Lower leg skin (tissue), 4 donors: ENCODE data around the gene KDM3B. TPM values are rescaled to one million over a fixed set of nuclear protein-coding genes. Genes with fewer than 3 reads are reported as not detected.

ENCODE experiments used
- DNase-seq, 2 donors: peaks; one replicate each; pipeline ENCODE4 v3.0.0-alpha.2; 2019; ENCODE audit warnings: low spot score in 2 of 2
- H3K4me3 ChIP-seq: fragments of 200-600 bp; sonication (generic); 2 replicates; pipeline ENCODE4 v1.5.1; 2017; ENCODE audit warnings: mild to moderate bottlenecking, low read depth; ENCODE audit not compliant: poor library complexity, severe bottlenecking
- CTCF ChIP-seq, 3 donors: fragments of 450-650 bp; IDR thresholded peaks; one replicate each; pipeline ENCODE4 v1.5.1; 2016; ENCODE audit warnings: antibody characterized with exemption in 3 of 3, mild to moderate bottlenecking in 3 of 3, moderate library complexity in 2 of 3
- POLR2A ChIP-seq, 2 donors: fragments of 450-650 bp; IDR thresholded peaks; one replicate each; pipeline ENCODE4 v1.6.1; 2016 to 2017; ENCODE audit warnings: antibody characterized with exemption in 2 of 2, mild to moderate bottlenecking in 1 of 2, moderate library complexity in 1 of 2
- WGBS, 2 donors: methylation state at CpG; one replicate each; pipeline ENCODE4 v1.1.5; 2018; 5-methylcytosine and 5-hydroxymethylcytosine counted together
- intact Hi-C: fragments of 100-400 bp; cut with DNase I; formaldehyde crosslinking; loops from one replicate; pipeline ENCODE4 v1.15.0; 2023; ENCODE audit warnings: low total_unique reads
- total RNA-seq, 4 donors: library from RNA; depleted of rRNA; stranded (reverse); fragments of >200 nt; gene quantifications; one replicate each; pipeline ENCODE4 v1.1.0, GENCODE V29; 2016

Gene KDM3B
- total RNA-seq, 4 donors from 2014 or later, result 54.4 to 72.7 (median 67.0) TPM

DNA sequence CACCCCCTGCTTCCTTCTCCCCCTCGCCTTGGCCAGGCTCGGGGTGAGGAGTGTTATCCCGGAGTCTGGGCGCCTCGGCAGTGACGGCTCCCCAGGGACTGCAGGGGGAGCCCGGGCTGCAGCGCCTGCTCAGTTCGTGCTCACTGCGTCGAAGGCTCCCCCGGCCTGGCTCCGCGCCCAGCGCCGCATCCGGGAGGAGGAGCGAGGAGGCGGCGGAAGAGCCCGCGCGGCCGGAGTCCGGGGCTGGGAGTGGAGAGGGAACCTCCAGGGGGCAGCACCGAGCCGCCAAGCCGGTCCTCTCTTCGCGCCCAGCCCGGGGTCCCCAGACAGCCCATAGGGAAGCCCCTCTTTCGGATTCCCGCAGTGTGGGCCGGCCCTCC, 111.5 kb downstream of the KDM3B start:
- no peak for TF ChIP-seq POLR2A (IDR thresholded peaks at IDR 0.05)
- TF ChIP-seq CTCF (IDR thresholded peaks at IDR 0.05), result peak in 1 of 3 donors; percentile 82
- peak; percentile 90 to 99 for DNase-seq
- intact Hi-C loops, result loop anchor here (5.0 to 10.0 kb wide), 2 partner anchors 38 to 81 kb away; partner anchors contain the start of gene ETF1
- peak overlapping the region; percentile 61 for H3K4me3 ChIP-seq
- WGBS, 2 donors, result 0 to 1% methylated on average over 18 of the region's 34 CpGs

DNA sequence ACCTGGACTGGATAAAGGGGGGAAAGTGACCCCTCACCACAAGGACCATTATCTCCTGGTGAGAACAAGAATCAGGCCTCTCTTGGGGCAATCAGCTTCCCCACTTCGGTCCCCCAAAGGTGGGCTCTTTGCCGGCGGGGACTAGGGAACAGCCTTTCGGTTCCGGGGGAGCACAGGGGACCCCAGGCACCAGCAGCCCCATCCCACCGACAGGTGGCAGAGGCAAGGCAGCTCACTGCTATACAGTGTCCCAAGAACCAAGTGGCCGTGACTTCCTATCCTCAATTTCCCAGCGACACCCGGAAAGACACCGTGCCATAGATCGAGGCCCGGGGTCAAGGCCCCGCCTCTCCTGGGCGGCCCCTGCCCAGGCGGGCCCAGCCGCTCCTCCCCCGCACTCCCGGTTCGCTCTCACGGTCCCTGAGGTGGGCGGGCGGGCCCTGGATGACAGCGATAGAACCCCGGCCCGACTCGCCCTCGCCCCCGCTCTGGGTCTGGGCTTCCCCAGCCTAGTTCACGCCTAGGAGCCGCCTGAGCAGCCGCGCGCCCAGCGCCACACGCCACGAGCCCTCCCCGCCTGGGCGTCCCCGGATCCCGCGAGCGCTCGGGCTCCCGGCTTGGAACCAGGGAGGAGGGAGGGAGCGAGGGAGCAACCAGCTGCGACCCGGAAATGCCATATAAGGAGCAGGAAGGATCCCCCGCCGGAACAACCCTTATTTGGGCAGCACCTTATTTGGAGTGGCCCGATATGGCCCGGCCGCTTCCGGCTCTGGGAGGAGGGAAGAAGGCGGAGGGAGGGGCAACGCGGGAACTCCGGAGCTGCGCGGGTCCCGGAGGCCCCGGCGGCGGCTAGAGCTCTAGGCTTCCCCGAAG, 112.1 kb downstream of the KDM3B start:
- TF ChIP-seq CTCF (IDR thresholded peaks at IDR 0.05), result peak in 1 of 3 donors; percentile 5
- no peak for TF ChIP-seq POLR2A (IDR thresholded peaks at IDR 0.05)
- peak; percentile 98 to 99 for DNase-seq
- WGBS, 2 donors, result 0 to 1% methylated on average over 16 to 39 of the region's 64 CpGs
- peak overlapping the region; percentile 61 for H3K4me3 ChIP-seq
- intact Hi-C loops, result loop anchor here (5.0 to 10.0 kb wide), 2 partner anchors 38 to 80 kb away; partner anchors contain the start of gene ETF1

- peak within 1 kb of the TSS; percentile 61 for H3K4me3 ChIP-seq
- TF ChIP-seq CTCF (IDR thresholded peaks at IDR 0.05) (no peak), POLR2A (IDR thresholded peaks at IDR 0.05) (peak in 1 of 2 donors; percentile 76)
- WGBS, 2 donors, result 0 to 1% methylated on average over 54 to 78 of the region's 85 CpGs
- DNase-seq, result peak; percentile 96 to 99
- intact Hi-C loops, result loop anchor here (10.0 kb wide), 1 partner anchor 79 kb away; the partner anchor contains the start of gene ETF1
Observed at GRCh38 chr5:138465261-138466124, 113.0 kb downstream of the KDM3B start, which contains the start of gene EGR1. EGR1 (plus strand) TSS chr5:138465479; CDS start chr5:138465762, 283 bp downstream.

DNA sequence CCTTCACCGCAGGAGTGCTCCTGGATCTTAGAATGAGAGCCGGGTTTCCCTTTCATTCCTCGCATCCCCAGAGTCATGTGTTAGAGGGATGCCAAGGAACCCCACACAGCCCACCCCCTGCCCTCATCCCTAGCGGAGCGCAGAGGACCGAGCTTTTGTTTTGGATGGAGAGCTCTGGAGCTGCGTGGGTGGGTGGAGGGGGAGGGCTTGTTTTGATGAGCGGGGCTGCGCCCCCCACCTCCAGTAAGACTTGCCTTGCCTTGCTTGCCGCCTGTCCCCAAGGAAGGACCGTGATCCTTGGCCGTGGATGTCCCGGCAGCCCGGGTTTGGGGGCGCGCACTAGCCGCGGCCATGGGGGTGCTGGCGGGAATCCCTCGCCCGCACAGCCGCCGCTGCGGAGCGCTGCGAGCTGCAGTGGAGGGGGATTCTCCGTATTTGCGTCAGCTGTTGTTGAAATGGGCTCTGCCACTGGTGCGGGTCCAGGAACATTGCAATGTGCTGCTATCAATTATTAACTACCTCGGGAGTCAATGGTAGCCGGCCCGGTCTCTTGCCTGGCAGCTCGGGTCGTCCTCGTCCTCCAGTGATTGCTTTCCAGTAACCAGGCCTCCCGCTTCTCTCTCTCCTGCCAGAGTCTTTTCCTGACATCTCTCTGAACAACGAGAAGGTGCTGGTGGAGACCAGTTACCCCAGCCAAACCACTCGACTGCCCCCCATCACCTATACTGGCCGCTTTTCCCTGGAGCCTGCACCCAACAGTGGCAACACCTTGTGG, 113.8 kb downstream of the KDM3B start:
- TF ChIP-seq POLR2A (IDR thresholded peaks at IDR 0.05), result no peak
- no peak for TF ChIP-seq CTCF (IDR thresholded peaks at IDR 0.05)
- DNase-seq, result no peak
- intact Hi-C loops, result loop anchor here (10.0 kb wide), 1 partner anchor 78 kb away; the partner anchor contains the start of gene ETF1
- WGBS, 2 donors, result 12 to 15% methylated on average over 28 to 38 of the region's 39 CpGs
- H3K4me3 ChIP-seq, result peak overlapping the region; percentile 61
